ENCODE measurements around the gene KLRF2. TPM values are rescaled to one million over a fixed set of nuclear protein-coding genes. Genes with fewer than 3 reads are reported as not detected.

The KLRF2 gene
- total RNA-seq, 1 experiment from 2014 or later = not detected

DNA sequence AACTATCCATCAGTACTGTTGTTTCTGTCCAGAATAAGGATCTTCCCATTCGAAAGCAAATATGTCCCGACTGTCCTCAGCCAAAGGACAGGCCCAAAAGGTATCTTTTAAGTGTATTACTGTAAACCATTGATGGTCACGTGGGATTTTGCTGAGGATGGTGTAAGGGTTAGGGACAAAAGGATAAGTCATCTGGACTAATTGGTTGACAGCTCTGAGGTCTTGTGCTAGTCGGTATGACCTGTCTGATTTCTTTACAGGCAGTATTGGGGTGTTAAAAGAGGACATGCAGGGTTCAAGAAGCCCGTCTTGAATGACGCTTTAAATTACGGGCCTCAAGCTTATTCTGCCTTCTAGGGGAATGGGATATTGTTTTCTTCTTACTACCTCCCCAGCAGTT, 26.5 kb downstream of the KLRF2 start:
- H3K56ac ChIP-seq (ENCODE audit: insufficient read length, low read depth, low read length) = no peak overlapping the region
- H3K4me2 ChIP-seq (ENCODE audit: insufficient read depth, insufficient read length, low read length) = no peak overlapping the region
- no peak overlapping the region for H2BK20ac ChIP-seq (ENCODE audit: low read depth, low read length, poor library complexity, severe bottlenecking)
- H3K4me1 ChIP-seq (ENCODE audit: insufficient read depth, low read length) = no peaks in the 10 kb centered on the region
- no peak overlapping the region for H3K27ac ChIP-seq (ENCODE audit: insufficient read length, low read depth, low read length)
- no peak overlapping the region for H2BK15ac ChIP-seq (ENCODE audit: low read depth, low read length)
- H3K23me2 ChIP-seq (ENCODE audit: insufficient read length, low read depth, low read length, poor library complexity, severe bottlenecking) = no peaks in the 10 kb centered on the region
- H3K23ac ChIP-seq (ENCODE audit: insufficient read length, low read depth, low read length) = no peak overlapping the region
- H2BK12ac ChIP-seq (ENCODE audit: insufficient read length, low read depth, low read length) = no peak overlapping the region
- Mint-ChIP-seq H3K9me3 (peaks cover 43 to 50% of the 10 kb centered on the region in 2 experiments), H3K4me3 (no peak overlapping the region), H3K36me3 (ENCODE audit: insufficient read depth in 1 of 3, low read depth in 3 of 3) (peaks cover 21 to 49% (median 47%) of the 10 kb centered on the region in 3 experiments), H3K27ac (no peak overlapping the region), H3K4me1 (no peaks in the 10 kb centered on the region), H3K27me3 (ENCODE audit: low read depth) (0 out of 2 replicates have a peak, but pooled peaks cover 2% of the 10 kb centered on the region)
- H3K4ac ChIP-seq (ENCODE audit: low read depth, low read length) = no peak overlapping the region
- no peak overlapping the region for H2BK5ac ChIP-seq (ENCODE audit: insufficient read length, low read length)
- DNase-seq = no peak
- H3K79me2 ChIP-seq (ENCODE audit: insufficient read depth, low read length) = no peaks in the 10 kb centered on the region
- no peaks in the 10 kb centered on the region for H3K79me1 ChIP-seq (ENCODE audit: insufficient read depth, low read depth, low read length, poor library complexity, severe bottlenecking)
- H2AK5ac ChIP-seq (ENCODE audit: insufficient read length, low read length) = no peak overlapping the region
- no peak overlapping the region for H4K5ac ChIP-seq (ENCODE audit: insufficient read length, low read depth, low read length)
- H4K91ac ChIP-seq (ENCODE audit: insufficient read length, low read depth, low read length) = no peak overlapping the region
- H3K18ac ChIP-seq (ENCODE audit: insufficient read length, low read depth, low read length) = no peak overlapping the region
- no peak for TF ChIP-seq CTCF (conservative IDR thresholded peaks at IDR 0.05)
- H3K9ac ChIP-seq (ENCODE audit: extremely low read depth, insufficient read length, low read length) = no peak overlapping the region
- H4K8ac ChIP-seq (replicated peaks; ENCODE audit: insufficient read length, low read depth, low read length) = no peak overlapping the region
- H3K9me3 ChIP-seq (ENCODE audit: control insufficient read depth, low read depth, low read length) = peaks cover 13% of the 10 kb centered on the region
- no peaks in the 10 kb centered on the region for H4K20me1 ChIP-seq (ENCODE audit: control insufficient read depth, insufficient read depth, insufficient read length)
- H2BK120ac ChIP-seq (ENCODE audit: low read depth, low read length, poor library complexity, severe bottlenecking) = no peak overlapping the region
- WGBS (ENCODE audit: extremely low coverage, insufficient read length, low lambda C conversion rate) = no CpG with 5 or more reads among the region's 7 CpGs
- no peaks in the 10 kb centered on the region for H3K27me3 ChIP-seq (ENCODE audit: insufficient read depth, low read length)
- H3K14ac ChIP-seq (ENCODE audit: insufficient read depth, low read length) = no peak overlapping the region
- H2AFZ ChIP-seq (ENCODE audit: low read length) = no peak overlapping the region
- H3T11ph ChIP-seq (ENCODE audit: low read length) = no peak overlapping the region

Data from H9 (cell line).